SK-N-SH (cell line): ENCODE results near the gene EIF2AK2. TPM values are rescaled to one million over a fixed set of nuclear protein-coding genes. Genes with fewer than 3 reads are reported as not detected.

Experiments
- CTCF ChIA-PET: fragments of 300-600, 350-600 bp; formaldehyde crosslinking; extraction: SDS; loops from one replicate; lab custom pipeline; 2021; lab: Yijun Ruan, JAX
- POLR2A ChIA-PET: fragments of 350-600 bp; sonication (Branson Sonifier 250); formaldehyde crosslinking; extraction: SDS; loops from one replicate; lab custom pipeline; 2020; ENCODE audit warnings: antibody characterized with exemption, inconsistent platforms; lab: Yijun Ruan, JAX
- DNase-seq: peaks from one replicate; pipeline ENCODE4 v3.0.0; 2012
- H2AFZ ChIP-seq: fragments of 200-600 bp; sonication (generic); 2 replicates; pipeline ENCODE4 v1.8.1; 2016; ENCODE audit warnings: antibody characterized with exemption, mild to moderate bottlenecking, low read depth
- H3F3A ChIP-seq: fragments of 200-600 bp; sonication (generic); replicated peaks from 2 replicates; pipeline ENCODE3; 2016; ENCODE audit warnings: antibody characterized with exemption, mild to moderate bottlenecking; ENCODE audit not compliant: insufficient read depth
- H3K27ac ChIP-seq, 2 experiments: fragments of 200-500 bp in 1 of 2; fragments of 200-600 bp in 1 of 2; sonication (Bioruptor generic) in 1 of 2; sonication (generic), shearing (Covaris generic) in 1 of 2; 2 replicates each; pipeline versions ENCODE4 v1.5.1 to v1.6.1; 2014 to 2016; ENCODE audit warnings: low read depth in 2 of 2, inconsistent platforms in 1 of 2, low read length in 1 of 2, mild to moderate bottlenecking in 1 of 2, mixed read lengths in 1 of 2
- H3K27me3 ChIP-seq: fragments of 200-600 bp; sonication (generic), shearing (Covaris generic); 2 replicates; pipeline ENCODE4 v1.6.1; 2016; ENCODE audit warnings: mixed run types; ENCODE audit not compliant: insufficient read depth
- H3K36me3 ChIP-seq, 2 experiments: fragments of 200-500 bp in 1 of 2; fragments of 200-600 bp in 1 of 2; sonication (Bioruptor generic) in 1 of 2; sonication (generic) in 1 of 2; replicated peaks in 1 of 2; 2 replicates each; pipeline versions ENCODE3 to v1.5.1; 2014 to 2016; ENCODE audit warnings: low read length in 1 of 2, mild to moderate bottlenecking in 1 of 2; ENCODE audit not compliant: insufficient read depth in 2 of 2, control insufficient read depth in 1 of 2
- H3K4me1 ChIP-seq, 2 experiments: fragments of 200-500 bp in 1 of 2; fragments of 200-600 bp in 1 of 2; sonication (Bioruptor generic) in 1 of 2; sonication (generic), shearing (Covaris generic) in 1 of 2; 2 replicates each; pipeline versions ENCODE4 v1.5.1 to v1.6.1; 2014 to 2016; ENCODE audit warnings: low read depth in 1 of 2, low read length in 1 of 2, mixed run types in 1 of 2; ENCODE audit not compliant: insufficient read depth in 2 of 2, control insufficient read depth in 1 of 2
- H3K4me2 ChIP-seq: fragments of 200-600 bp; sonication (generic), shearing (Covaris generic); 2 replicates; pipeline ENCODE4 v1.6.1; 2017; ENCODE audit warnings: mixed run types
- H3K4me3 ChIP-seq, 2 experiments: fragments of 200-500 bp in 1 of 2; fragments of 200-600 bp in 1 of 2; sonication (Bioruptor generic) in 1 of 2; sonication (generic), shearing (Covaris generic) in 1 of 2; 2 replicates each; pipeline versions ENCODE4 v1.5.1 to v1.8.1; 2014 to 2016; ENCODE audit warnings: low read depth in 2 of 2, inconsistent platforms in 1 of 2, low read length in 1 of 2, mild to moderate bottlenecking in 1 of 2, mixed read lengths in 1 of 2, moderate library complexity in 1 of 2
- H3K79me2 ChIP-seq: fragments of 200-600 bp; sonication (generic); 2 replicates; pipeline ENCODE4 v1.8.1; 2017; ENCODE audit warnings: mild to moderate bottlenecking; ENCODE audit not compliant: insufficient read depth
- H3K9ac ChIP-seq: fragments of 200-600 bp; sonication (generic); 2 replicates; pipeline ENCODE4 v1.6.1; 2017; ENCODE audit warnings: mixed run types
- H3K9me2 ChIP-seq: fragments of 200-600 bp; sonication (generic); 2 replicates; pipeline ENCODE4 v1.6.1; 2017; ENCODE audit warnings: mixed run types
- H3K9me3 ChIP-seq: fragments of 200-600 bp; sonication (generic); 2 replicates; pipeline ENCODE4 v1.6.1; 2017; ENCODE audit warnings: mixed run types, mild to moderate bottlenecking, moderate library complexity
- H4K20me1 ChIP-seq: fragments of 200-600 bp; sonication (generic); 2 replicates; pipeline ENCODE4 v1.6.1; 2017; ENCODE audit warnings: mild to moderate bottlenecking, mixed run types; ENCODE audit not compliant: insufficient read depth
- ELF1 ChIP-seq: IDR thresholded peaks from 2 replicates; pipeline ENCODE4 v1.4.0; 2012
- EZH2phosphoT487 ChIP-seq: fragments of 200-600 bp; sonication (generic); IDR thresholded peaks from 2 replicates; pipeline ENCODE4 v1.6.1; 2017; ENCODE audit warnings: low read depth, mixed run types, mild to moderate bottlenecking, antibody characterized with exemption, moderate library complexity, borderline replicate concordance
- FOXJ3 ChIP-seq: sonication (generic); formaldehyde crosslinking; IDR thresholded peaks from 2 replicates; pipeline ENCODE4 v1.5.1; 2020; ENCODE audit warnings: mild to moderate bottlenecking, missing genetic modification reagents
- IRF3 ChIP-seq: fragments of 150-350 bp; IDR thresholded peaks from 2 replicates; pipeline ENCODE4 v1.6.1; 2016; ENCODE audit warnings: mild to moderate bottlenecking, low read depth, low read length
- MAX ChIP-seq: IDR thresholded peaks from 2 replicates; pipeline ENCODE4 v1.4.0; 2012; ENCODE audit warnings: low read depth
- MEF2A ChIP-seq: IDR thresholded peaks from 2 replicates; pipeline ENCODE4 v1.4.0; 2012; ENCODE audit warnings: low read depth, borderline replicate concordance
- NRF1 ChIP-seq: IDR thresholded peaks from 2 replicates; pipeline ENCODE4 v1.6.1; 2012; ENCODE audit warnings: low read depth, mild to moderate bottlenecking, low read length
- PBX3 ChIP-seq: IDR thresholded peaks from 2 replicates; pipeline ENCODE4; 2012
- POLR2AphosphoS5 ChIP-seq: IDR thresholded peaks from 2 replicates; pipeline ENCODE4 v1.6.1; 2012; ENCODE audit warnings: low read depth, low read length
- RAD21 ChIP-seq: IDR thresholded peaks from 2 replicates; pipeline ENCODE4 v1.6.1; 2012; ENCODE audit warnings: mild to moderate bottlenecking, low read length
- RCOR1 ChIP-seq: fragments of 150-350 bp; IDR thresholded peaks from 2 replicates; pipeline ENCODE4 v1.6.1; 2017; ENCODE audit warnings: antibody characterized with exemption, low read length
- RXRA ChIP-seq: IDR thresholded peaks from 2 replicates; pipeline ENCODE4 v1.4.0; 2012; ENCODE audit warnings: low read depth, mild to moderate bottlenecking, borderline replicate concordance
- SMC3 ChIP-seq: IDR thresholded peaks from 2 replicates; pipeline ENCODE4 v1.6.1; 2012; ENCODE audit warnings: low read depth, low read length, improper control_type of control experiment
- TAF1 ChIP-seq: IDR thresholded peaks from 2 replicates; pipeline ENCODE4 v1.6.1; 2012; ENCODE audit warnings: low read depth, mild to moderate bottlenecking, low read length, moderate library complexity, borderline replicate concordance
- TCF12 ChIP-seq: IDR thresholded peaks from 2 replicates; pipeline ENCODE4 v1.4.0; 2012
- TEAD4 ChIP-seq: IDR thresholded peaks from 2 replicates; pipeline ENCODE4 v1.4.0; 2012; ENCODE audit warnings: mild to moderate bottlenecking, borderline replicate concordance; ENCODE audit not compliant: insufficient read depth
- USF1 ChIP-seq: IDR thresholded peaks from 2 replicates; pipeline ENCODE4 v1.4.0; 2012; ENCODE audit warnings: low read depth, borderline replicate concordance
- YY1 ChIP-seq: IDR thresholded peaks from 2 replicates; pipeline ENCODE4 v1.4.0; 2012; ENCODE audit warnings: low read depth, mild to moderate bottlenecking
- ZBTB33 ChIP-seq: IDR thresholded peaks from 2 replicates; pipeline ENCODE4 v1.4.0; 2012; ENCODE audit warnings: low read depth, borderline replicate concordance
- WGBS: methylation state at CpG from one replicate; pipeline ENCODE4 v1.1.6; 2017; ENCODE audit warnings: low lambda C conversion rate; 5-methylcytosine and 5-hydroxymethylcytosine counted together
- polyA plus RNA-seq, 3 experiments: library from polyadenylated mRNA; depleted of rRNA; stranded (reverse); fragments of >200 nt; gene quantifications; 2 replicates each; pipeline ENCODE4 v1.2.3, GENCODE V29; 2012

Gene EIF2AK2
- polyA plus RNA-seq, 1 of the 3 experiments (the other 2 are of a cell fraction): 9.0 TPM

GRCh38 chr2:37110306-37111212, 46.2 kb downstream of the EIF2AK2 start:
- Histone ChIP-seq H3K9me3 (no peaks in the 10 kb centered on the region), H3K4me2 (no peak overlapping the region), H3F3A (peaks cover 5% of the 10 kb centered on the region), H3K36me3 (peaks cover 73 to 75% of the 10 kb centered on the region in 2 experiments), H3K27ac (no peak overlapping the region), H3K9ac (no peak overlapping the region), H3K4me3 (no peak overlapping the region), H3K4me1 (no peaks in the 10 kb centered on the region), H3K27me3 (no peaks in the 10 kb centered on the region), H3K79me2 (no peaks in the 10 kb centered on the region), H2AFZ (no peak overlapping the region), H3K9me2 (no peaks in the 10 kb centered on the region), H4K20me1 (no peaks in the 10 kb centered on the region)
- no peak for TF ChIP-seq MAX
- no peak for TF ChIP-seq NRF1
- no peak for TF ChIP-seq USF1
- no peak for TF ChIP-seq SMC3
- TF ChIP-seq RCOR1: no peak
- TF ChIP-seq TCF12: no peak
- no peak for TF ChIP-seq IRF3
- TF ChIP-seq ZBTB33: no peak
- TF ChIP-seq YY1: no peak
- TF ChIP-seq POLR2AphosphoS5: no peak
- TF ChIP-seq MEF2A: no peak
- TF ChIP-seq RAD21: no peak
- TF ChIP-seq TAF1: no peak
- no peak for DNase-seq
- ChIA-PET CTCF (interaction anchor here (0.8 kb wide), 1 partner anchor 699 kb away, joined by 3 read pairs; no protein-coding TSS in a partner anchor), POLR2A (no interaction called here)
- 98% methylated on average over 4 of the region's 4 CpGs for WGBS

- no peaks in the 10 kb centered on the region for H3K27me3 ChIP-seq
- no peak overlapping the region for H3K4me3 ChIP-seq
- WGBS: 93% methylated on average over 4 of the region's 4 CpGs
These were observed 47.3 kb downstream of the EIF2AK2 start for GRCh38 chr2:37109523-37109922.

More at GRCh38 chr2:37109523-37109922, 47.3 kb downstream of the EIF2AK2 start:
- Histone ChIP-seq H2AFZ (no peak overlapping the region), H3K9ac (no peak overlapping the region), H3K27ac (no peak overlapping the region), H4K20me1 (no peaks in the 10 kb centered on the region), H3K4me2 (no peak overlapping the region), H3K4me1 (no peaks in the 10 kb centered on the region), H3K79me2 (no peaks in the 10 kb centered on the region), H3F3A (peaks cover 5% of the 10 kb centered on the region)
- ChIA-PET POLR2A (no interaction called here), CTCF (interaction anchor here (0.8 kb wide), 1 partner anchor 698 kb away, joined by 3 read pairs; no protein-coding TSS in a partner anchor)
- DNase-seq: no peak
- TF ChIP-seq ZBTB33: no peak
- no peak for TF ChIP-seq EZH2phosphoT487
- no peak for TF ChIP-seq ELF1
- TF ChIP-seq PBX3: no peak
- no peak for TF ChIP-seq TCF12
- TF ChIP-seq FOXJ3 (CRISPR knock-in tag): no peak
- no peak for TF ChIP-seq TEAD4
- no peak for TF ChIP-seq SMC3
- no peak for TF ChIP-seq RXRA
- TF ChIP-seq, all 33 proteins: peak for 0
- Histone ChIP-seq H3K9me3 (no peaks in the 10 kb centered on the region), H3K9me2 (no peaks in the 10 kb centered on the region), H3K36me3 (peaks cover 73 to 75% of the 10 kb centered on the region in 2 experiments)
